ENCODE data around the gene TTLL5.
A peak's percentile ranks its signal among the peaks of the same experiment; 100 is the strongest.

The TTLL5 gene

DNA sequence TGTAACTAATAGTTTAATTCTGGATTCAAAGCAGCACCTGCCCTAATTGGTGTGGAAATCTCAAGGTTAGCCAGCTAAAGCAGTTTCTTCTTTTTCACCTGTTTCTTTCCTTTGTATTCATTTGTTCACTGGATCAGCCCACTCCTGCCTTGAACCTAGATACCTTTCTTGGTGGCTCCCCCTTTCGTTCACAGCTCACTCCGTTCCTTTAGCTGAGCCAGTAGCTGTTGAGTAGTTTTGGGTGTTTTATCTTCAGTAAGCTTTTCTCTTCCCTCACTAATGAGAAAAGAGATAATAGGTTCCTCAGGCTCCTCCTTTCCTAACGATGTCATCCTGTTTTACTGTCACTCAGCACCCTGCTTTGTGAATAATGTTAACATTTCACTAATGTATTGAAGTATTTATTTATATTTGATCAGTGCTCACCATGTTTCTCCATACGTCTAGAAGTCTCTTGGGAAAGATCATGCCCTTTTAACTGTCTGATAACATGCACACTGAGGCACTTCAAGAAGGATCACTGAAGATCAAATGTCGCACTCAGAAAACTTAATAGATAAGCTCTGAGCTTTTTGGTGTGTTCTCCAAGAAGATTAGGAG lies 199.6 kb downstream of the TTLL5 start:
- H3K27me3 ChIP-seq (ENCODE audit: insufficient read depth, low read length, poor library complexity), result no peaks in the 10 kb centered on the region
- H2BK15ac ChIP-seq (replicated peaks; ENCODE audit: low read depth), result no peak overlapping the region
- H3K4me3 ChIP-seq (ENCODE audit: low read length), result no peak overlapping the region
- H3K4me2 ChIP-seq (ENCODE audit: low read length), result no peak overlapping the region
- peak; percentile 74 for DNase-seq
- H4K8ac ChIP-seq (ENCODE audit: low read depth, low read length), result no peak overlapping the region
- H2BK5ac ChIP-seq (ENCODE audit: low read length), result no peak overlapping the region
- no peak overlapping the region for H4K5ac ChIP-seq (ENCODE audit: low read length)
- H3K18ac ChIP-seq (ENCODE audit: low read length), result peak overlapping the region; percentile 39
- H3K79me2 ChIP-seq (ENCODE audit: control insufficient read depth, insufficient read depth, low read length), result no peaks in the 10 kb centered on the region
- H3K4me1 ChIP-seq (ENCODE audit: control insufficient read depth, low read depth, low read length), result peaks cover 3% of the 10 kb centered on the region
- H2AK5ac ChIP-seq (ENCODE audit: low read length), result no peak overlapping the region
- H2BK120ac ChIP-seq (ENCODE audit: low read depth, low read length), result no peak overlapping the region
- H3K9ac ChIP-seq (ENCODE audit: low read length), result no peak overlapping the region
- no peaks in the 10 kb centered on the region for H3K79me1 ChIP-seq (ENCODE audit: low read length)
- H3K27ac ChIP-seq (ENCODE audit: low read depth, low read length), result no peak overlapping the region
- no peak overlapping the region for H3K4ac ChIP-seq (ENCODE audit: low read depth, low read length)
- no CpG with 5 or more reads among the region's 5 CpGs for WGBS (ENCODE audit: extremely low coverage, insufficient coverage, low lambda C conversion rate)
- H3K56ac ChIP-seq (ENCODE audit: low read length), result no peak overlapping the region
- no peaks in the 10 kb centered on the region for H3K36me3 ChIP-seq (ENCODE audit: control insufficient read depth, insufficient read depth, low read length)
- no peak overlapping the region for H3K23ac ChIP-seq (ENCODE audit: low read length)

DNA sequence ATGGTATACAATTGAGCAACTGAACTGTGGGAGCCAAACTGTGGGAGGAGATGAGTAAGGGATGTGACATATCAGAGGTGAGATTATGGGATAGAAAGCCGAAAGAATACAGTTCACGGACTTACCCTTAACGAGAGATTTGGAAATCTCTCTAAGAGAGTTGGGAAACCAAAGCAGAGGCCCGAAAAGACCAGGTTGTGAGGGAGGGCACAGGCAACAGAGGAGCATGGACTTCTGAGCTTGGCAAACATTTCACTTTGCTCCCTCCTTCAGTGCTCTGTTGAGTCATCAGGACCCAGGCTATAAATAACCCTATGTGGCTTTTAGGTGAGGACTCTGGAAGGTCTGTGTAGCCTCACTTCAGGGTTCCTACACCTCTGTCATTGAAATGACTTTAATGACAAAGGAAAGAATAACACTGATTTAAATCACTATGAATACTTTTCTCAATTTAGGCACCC lies 200.1 kb downstream of the TTLL5 start:
- Histone ChIP-seq H3K27me3 (ENCODE audit: insufficient read depth, low read length, poor library complexity) (no peaks in the 10 kb centered on the region), H2AK5ac (ENCODE audit: low read length) (no peak overlapping the region), H3K18ac (ENCODE audit: low read length) (peak overlapping the region; percentile 39), H2BK15ac (replicated peaks; ENCODE audit: low read depth) (no peak overlapping the region), H3K9ac (ENCODE audit: low read length) (no peak overlapping the region), H3K23ac (ENCODE audit: low read length) (no peak overlapping the region), H3K4me1 (ENCODE audit: control insufficient read depth, low read depth, low read length) (peaks cover 3% of the 10 kb centered on the region), H3K4me3 (ENCODE audit: low read length) (no peak overlapping the region), H4K8ac (ENCODE audit: low read depth, low read length) (no peak overlapping the region), H2BK120ac (ENCODE audit: low read depth, low read length) (no peak overlapping the region), H3K4me2 (ENCODE audit: low read length) (no peak overlapping the region), H4K5ac (ENCODE audit: low read length) (no peak overlapping the region), H3K79me2 (ENCODE audit: control insufficient read depth, insufficient read depth, low read length) (no peaks in the 10 kb centered on the region), H3K4ac (ENCODE audit: low read depth, low read length) (no peak overlapping the region), H2BK5ac (ENCODE audit: low read length) (no peak overlapping the region), H3K56ac (ENCODE audit: low read length) (no peak overlapping the region), H3K79me1 (ENCODE audit: low read length) (no peaks in the 10 kb centered on the region), H3K36me3 (ENCODE audit: control insufficient read depth, insufficient read depth, low read length) (no peaks in the 10 kb centered on the region), H3K27ac (ENCODE audit: low read depth, low read length) (no peak overlapping the region)
- DNase-seq, result peak; percentile 39
- no CpG with 5 or more reads among the region's 4 CpGs for WGBS (ENCODE audit: extremely low coverage, insufficient coverage, low lambda C conversion rate)

DNA sequence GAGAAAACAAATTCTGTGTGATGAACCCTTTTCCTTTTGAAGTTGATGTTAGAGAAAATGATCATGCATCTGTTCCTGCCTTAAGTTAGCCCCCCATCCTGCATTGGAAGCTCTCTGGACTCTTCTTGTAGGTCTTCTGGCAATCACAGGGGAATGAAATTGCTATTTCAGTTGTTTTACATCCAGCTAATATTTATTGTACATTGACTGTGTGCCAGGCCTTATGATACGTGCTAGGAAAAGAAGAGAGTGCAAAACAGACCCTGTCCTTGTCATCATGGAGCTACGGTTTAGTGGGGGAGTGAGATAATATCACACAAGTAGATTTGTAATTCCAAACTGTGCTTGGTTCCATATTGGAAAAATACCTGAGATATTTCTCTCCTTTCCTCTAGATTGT lies 202.2 kb downstream of the TTLL5 start:
- Histone ChIP-seq H3K56ac (ENCODE audit: low read length) (no peak overlapping the region), H3K23ac (ENCODE audit: low read length) (no peak overlapping the region), H4K8ac (ENCODE audit: low read depth, low read length) (no peak overlapping the region), H3K4ac (ENCODE audit: low read depth, low read length) (no peak overlapping the region), H4K5ac (ENCODE audit: low read length) (no peak overlapping the region), H3K27me3 (ENCODE audit: insufficient read depth, low read length, poor library complexity) (no peaks in the 10 kb centered on the region), H3K4me3 (ENCODE audit: low read length) (no peak overlapping the region), H3K4me2 (ENCODE audit: low read length) (no peak overlapping the region), H3K18ac (ENCODE audit: low read length) (no peak overlapping the region), H2BK5ac (ENCODE audit: low read length) (no peak overlapping the region), H3K9ac (ENCODE audit: low read length) (no peak overlapping the region), H2AK5ac (ENCODE audit: low read length) (no peak overlapping the region), H3K79me1 (ENCODE audit: low read length) (no peaks in the 10 kb centered on the region), H2BK120ac (ENCODE audit: low read depth, low read length) (no peak overlapping the region), H3K36me3 (ENCODE audit: control insufficient read depth, insufficient read depth, low read length) (no peaks in the 10 kb centered on the region), H3K4me1 (ENCODE audit: control insufficient read depth, low read depth, low read length) (peaks cover 3% of the 10 kb centered on the region), H3K79me2 (ENCODE audit: control insufficient read depth, insufficient read depth, low read length) (no peaks in the 10 kb centered on the region), H2BK15ac (replicated peaks; ENCODE audit: low read depth) (no peak overlapping the region), H3K27ac (ENCODE audit: low read depth, low read length) (no peak overlapping the region)
- DNase-seq, result no peak
- no CpG with 5 or more reads among the region's 2 CpGs for WGBS (ENCODE audit: extremely low coverage, insufficient coverage, low lambda C conversion rate)

DNA sequence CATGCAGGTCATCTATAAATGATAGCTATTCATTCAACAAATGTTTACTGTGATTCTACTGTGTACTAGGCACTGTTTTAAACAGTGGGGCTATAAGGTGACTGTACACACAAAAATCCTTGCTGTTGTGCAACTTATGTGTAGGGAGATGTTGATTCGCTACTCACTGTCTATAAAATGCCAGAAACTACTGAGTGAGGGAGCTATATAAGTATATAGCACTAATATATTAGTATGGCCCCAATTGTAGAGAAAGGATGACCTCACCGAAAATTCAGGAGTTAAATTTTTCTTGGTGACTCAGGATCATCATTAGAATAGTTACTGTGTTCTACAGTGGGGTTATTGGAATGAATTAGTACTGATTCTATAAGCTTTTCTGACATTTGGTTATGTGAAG lies 203.3 kb downstream of the TTLL5 start:
- H4K5ac ChIP-seq (ENCODE audit: low read length), result no peak overlapping the region
- no peak overlapping the region for H3K4ac ChIP-seq (ENCODE audit: low read depth, low read length)
- peaks cover 3% of the 10 kb centered on the region for H3K4me1 ChIP-seq (ENCODE audit: control insufficient read depth, low read depth, low read length)
- H3K79me2 ChIP-seq (ENCODE audit: control insufficient read depth, insufficient read depth, low read length), result no peaks in the 10 kb centered on the region
- DNase-seq, result no peak
- no peak overlapping the region for H2BK15ac ChIP-seq (replicated peaks; ENCODE audit: low read depth)
- no peak overlapping the region for H3K27ac ChIP-seq (ENCODE audit: low read depth, low read length)
- H3K4me2 ChIP-seq (ENCODE audit: low read length), result no peak overlapping the region
- no peak overlapping the region for H2BK120ac ChIP-seq (ENCODE audit: low read depth, low read length)
- no CpG with 5 or more reads among the region's 2 CpGs for WGBS (ENCODE audit: extremely low coverage, insufficient coverage, low lambda C conversion rate)
- no peak overlapping the region for H3K23ac ChIP-seq (ENCODE audit: low read length)
- H3K36me3 ChIP-seq (ENCODE audit: control insufficient read depth, insufficient read depth, low read length), result no peaks in the 10 kb centered on the region
- H3K18ac ChIP-seq (ENCODE audit: low read length), result no peak overlapping the region
- H3K27me3 ChIP-seq (ENCODE audit: insufficient read depth, low read length, poor library complexity), result no peaks in the 10 kb centered on the region
- H4K8ac ChIP-seq (ENCODE audit: low read depth, low read length), result no peak overlapping the region
- H3K56ac ChIP-seq (ENCODE audit: low read length), result no peak overlapping the region
- no peak overlapping the region for H2AK5ac ChIP-seq (ENCODE audit: low read length)
- H2BK5ac ChIP-seq (ENCODE audit: low read length), result no peak overlapping the region
- no peaks in the 10 kb centered on the region for H3K79me1 ChIP-seq (ENCODE audit: low read length)
- H3K9ac ChIP-seq (ENCODE audit: low read length), result no peak overlapping the region
- no peak overlapping the region for H3K4me3 ChIP-seq (ENCODE audit: low read length)

DNA sequence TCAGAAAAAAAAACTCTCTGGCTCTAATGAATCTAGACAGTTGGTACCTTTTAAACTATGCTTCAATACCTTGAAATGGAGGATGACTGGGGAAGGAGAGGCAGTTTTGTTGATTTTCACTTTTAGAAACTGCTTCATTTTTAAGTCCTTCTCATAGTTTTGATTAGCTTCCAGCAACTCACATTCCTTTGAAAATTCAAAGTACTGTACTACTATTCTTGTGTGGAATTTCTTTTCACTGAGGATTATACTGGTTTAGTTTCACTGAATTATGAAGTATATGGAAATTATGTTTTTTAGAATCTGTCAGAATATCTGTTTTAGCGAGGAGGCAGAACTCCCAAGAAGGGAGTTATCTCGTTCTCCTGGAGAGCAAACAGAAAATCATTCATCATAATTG lies 204.5 kb downstream of the TTLL5 start:
- Histone ChIP-seq H4K8ac (ENCODE audit: low read depth, low read length) (no peak overlapping the region), H2BK120ac (ENCODE audit: low read depth, low read length) (no peak overlapping the region), H3K27me3 (ENCODE audit: insufficient read depth, low read length, poor library complexity) (no peaks in the 10 kb centered on the region), H3K79me2 (ENCODE audit: control insufficient read depth, insufficient read depth, low read length) (no peaks in the 10 kb centered on the region), H2BK15ac (replicated peaks; ENCODE audit: low read depth) (no peak overlapping the region), H3K4me3 (ENCODE audit: low read length) (no peak overlapping the region), H3K56ac (ENCODE audit: low read length) (no peak overlapping the region), H4K5ac (ENCODE audit: low read length) (no peak overlapping the region), H3K4me1 (ENCODE audit: control insufficient read depth, low read depth, low read length) (peaks cover 3% of the 10 kb centered on the region), H3K79me1 (ENCODE audit: low read length) (no peaks in the 10 kb centered on the region), H3K23ac (ENCODE audit: low read length) (no peak overlapping the region), H3K4ac (ENCODE audit: low read depth, low read length) (no peak overlapping the region), H2BK5ac (ENCODE audit: low read length) (no peak overlapping the region), H3K18ac (ENCODE audit: low read length) (no peak overlapping the region), H3K9ac (ENCODE audit: low read length) (no peak overlapping the region), H3K36me3 (ENCODE audit: control insufficient read depth, insufficient read depth, low read length) (no peaks in the 10 kb centered on the region), H3K4me2 (ENCODE audit: low read length) (no peak overlapping the region), H3K27ac (ENCODE audit: low read depth, low read length) (no peak overlapping the region), H2AK5ac (ENCODE audit: low read length) (no peak overlapping the region)
- no peak for DNase-seq
- no CpG with 5 or more reads among the region's 2 CpGs for WGBS (ENCODE audit: extremely low coverage, insufficient coverage, low lambda C conversion rate)

DNA sequence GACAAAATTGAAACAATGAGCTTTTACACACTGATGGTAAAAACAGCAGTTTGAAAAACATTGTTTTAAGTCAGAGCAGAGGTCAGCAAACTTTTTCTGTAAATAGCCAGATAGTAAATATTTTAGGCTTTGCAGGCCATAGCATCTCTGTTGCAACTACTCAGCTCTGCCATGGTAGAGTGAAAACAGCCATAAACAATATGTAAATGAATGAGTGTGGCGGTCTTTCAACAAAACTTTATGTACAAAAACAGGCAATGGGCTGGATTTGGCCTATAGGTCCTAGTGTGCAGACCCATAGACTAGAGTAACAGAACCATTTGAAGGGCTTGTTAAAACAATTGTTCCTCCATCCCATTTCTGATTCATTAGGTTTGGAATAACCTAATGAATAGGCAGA lies 205.9 kb downstream of the TTLL5 start:
- H3K79me1 ChIP-seq (ENCODE audit: low read length), result no peaks in the 10 kb centered on the region
- WGBS (ENCODE audit: extremely low coverage, insufficient coverage, low lambda C conversion rate), result no CpG with 5 or more reads among the region's 1 CpG
- no peak overlapping the region for H4K5ac ChIP-seq (ENCODE audit: low read length)

More for the DNA sequence above, 205.9 kb downstream of the TTLL5 start:
- Histone ChIP-seq H2BK120ac (ENCODE audit: low read depth, low read length) (no peak overlapping the region), H3K36me3 (ENCODE audit: control insufficient read depth, insufficient read depth, low read length) (no peaks in the 10 kb centered on the region), H3K18ac (ENCODE audit: low read length) (no peak overlapping the region), H3K4me2 (ENCODE audit: low read length) (no peak overlapping the region), H3K4ac (ENCODE audit: low read depth, low read length) (no peak overlapping the region), H3K56ac (ENCODE audit: low read length) (no peak overlapping the region), H3K9ac (ENCODE audit: low read length) (no peak overlapping the region), H2BK5ac (ENCODE audit: low read length) (no peak overlapping the region), H3K4me1 (ENCODE audit: control insufficient read depth, low read depth, low read length) (no peaks in the 10 kb centered on the region), H2AK5ac (ENCODE audit: low read length) (no peak overlapping the region), H4K8ac (ENCODE audit: low read depth, low read length) (no peak overlapping the region), H2BK15ac (replicated peaks; ENCODE audit: low read depth) (no peak overlapping the region), H3K23ac (ENCODE audit: low read length) (no peak overlapping the region), H3K27ac (ENCODE audit: low read depth, low read length) (no peak overlapping the region), H3K79me2 (ENCODE audit: control insufficient read depth, insufficient read depth, low read length) (no peaks in the 10 kb centered on the region), H3K27me3 (ENCODE audit: insufficient read depth, low read length, poor library complexity) (no peaks in the 10 kb centered on the region), H3K4me3 (ENCODE audit: low read length) (no peak overlapping the region)
- no peak for DNase-seq

All from mesendoderm (in vitro differentiated cells).